Panc1 (cell line): ENCODE data around the gene UBA52. TPM values are rescaled to one million over a fixed set of nuclear protein-coding genes. Genes with fewer than 3 reads are reported as not detected.
"Not testable (repeated sequence)": the region's sequence is repeated elsewhere in the genome, so short reads cannot be mapped to it uniquely, and the experiment has no call there.

Source experiments
- ATAC-seq: fragments of 200-7000 bp; cut with Tn5 transposase; 2 replicates; pipeline ENCODE4 v1.9.1; 2020; ENCODE audit warnings: mild to moderate bottlenecking, moderate library complexity
- Bru-seq: library from RNA; stranded (reverse); fragments of 400-500 nt; gene quantifications from one replicate; lab custom pipeline; 2021; lab: Mats Ljungman, UMichigan
- BruChase-seq, 2 experiments: library from RNA; stranded (reverse); fragments of 400-500 nt; gene quantifications; one replicate each; lab custom pipeline; 2021; lab: Mats Ljungman, UMichigan
- BruUV-seq: library from RNA; stranded (reverse); fragments of 400-500 nt; replicated peaks from 2 replicates; lab custom pipeline; 2021; lab: Mats Ljungman, UMichigan
- CTCF ChIA-PET: fragments of 300-600 bp; sonication (Branson Sonifier 250); formaldehyde crosslinking; loops from one replicate; lab custom pipeline; 2022; ENCODE audit warnings: antibody characterized with exemption; lab: Charles Lee
- POLR2A ChIA-PET: fragments of 300-600 bp; sonication (Branson Sonifier 250); formaldehyde crosslinking; loops from one replicate; lab custom pipeline; 2022; ENCODE audit warnings: antibody characterized with exemption; lab: Charles Lee
- DNase-seq: peaks from one replicate; pipeline ENCODE4 v3.0.0-alpha.2; 2010; ENCODE audit warnings: low read depth, low spot score
- H3K27ac ChIP-seq: 2 replicates; pipeline ENCODE4 v1.5.1; 2011; ENCODE audit warnings: mild to moderate bottlenecking, low read length, inconsistent platforms
- H3K27me3 ChIP-seq: fragments of 200-500 bp; sonication (Bioruptor generic); 2 replicates; pipeline ENCODE4 v1.6.0; 2014; ENCODE audit warnings: low read length, inconsistent platforms; ENCODE audit not compliant: control insufficient read depth, insufficient read depth
- H3K36me3 ChIP-seq: fragments of 200-500 bp; sonication (Bioruptor generic); 2 replicates; pipeline ENCODE4 v1.5.1; 2014; ENCODE audit warnings: inconsistent platforms, mild to moderate bottlenecking, low read length, moderate library complexity; ENCODE audit not compliant: control insufficient read depth, insufficient read depth
- H3K4me1 ChIP-seq: 2 replicates; pipeline ENCODE4 v1.5.1; 2011; ENCODE audit warnings: inconsistent platforms, mild to moderate bottlenecking, low read length, moderate library complexity; ENCODE audit not compliant: control insufficient read depth, insufficient read depth
- H3K4me3 ChIP-seq, 2 experiments: 2 replicates each; pipeline ENCODE4 v1.5.1; 2011 to 2012; ENCODE audit warnings: low read depth in 2 of 2, low read length in 2 of 2, mild to moderate bottlenecking in 2 of 2, inconsistent platforms in 1 of 2, moderate library complexity in 1 of 2
- H3K9me3 ChIP-seq: fragments of 200-500 bp; sonication (Bioruptor generic); 2 replicates; pipeline ENCODE4 v1.5.1; 2014; ENCODE audit warnings: low read depth, mild to moderate bottlenecking, inconsistent platforms, low read length, moderate library complexity; ENCODE audit not compliant: control insufficient read depth, insufficient read depth
- POLR2AphosphoS5 ChIP-seq: IDR thresholded peaks from 2 replicates; pipeline ENCODE4 v1.6.1; 2012; ENCODE audit warnings: mild to moderate bottlenecking, low read depth, low read length, moderate library complexity
- SIN3A ChIP-seq: IDR thresholded peaks from 2 replicates; pipeline ENCODE4 v1.6.1; 2012; ENCODE audit warnings: low read depth, mild to moderate bottlenecking, low read length, moderate library complexity, borderline replicate concordance; ENCODE audit not compliant: insufficient read depth
- TCF7L2 ChIP-seq: IDR thresholded peaks from 2 replicates; pipeline ENCODE4 v1.6.1; 2011; ENCODE audit warnings: mild to moderate bottlenecking, low read depth, low read length, inconsistent platforms
- in situ Hi-C: cut with HindIII; loops from 2 replicates; pipeline ENCODE4 v1.10.0; 2016; ENCODE audit warnings: low sequenced_read_pairs, low pct_unique_long_range_greater_than_20kb
- intact Hi-C: fragments of 100-400 bp; cut with micrococcal nuclease; formaldehyde crosslinking; loops from one replicate; pipeline ENCODE4 v1.10.0; 2022; ENCODE audit not compliant: unreplicated experiment
- long read RNA-seq: library from polyadenylated mRNA; unstranded; transcript quantifications from one replicate; pipeline ENCODE4 v2.0.0, GENCODE V29; 2021; ENCODE audit not compliant: unreplicated experiment
- polyA plus RNA-seq: library from polyadenylated mRNA; unstranded; fragments of >200 nt; gene quantifications from one replicate; pipeline ENCODE4 v1.2.1, GENCODE V29; 2012; ENCODE audit warnings: missing spikeins; ENCODE audit not compliant: insufficient read length
- total RNA-seq: library from RNA; stranded (reverse); gene quantifications from one replicate; pipeline ENCODE4 v1.2.1, GENCODE V29; 2021; ENCODE audit not compliant: unreplicated experiment
- TF ChIP-seq, protein P1 (sequence below): fragments of 450-650 bp; IDR thresholded peaks from 2 replicates; pipeline ENCODE4 v1.5.1; 2017; ENCODE audit warnings: mild to moderate bottlenecking

Gene UBA52
- total RNA-seq (907 TPM), Bru-seq, nascent RNA (percentile 95 among the genes with signal in this experiment), BruChase-seq, experiment 1, labeled RNA remaining after a 2-hour chase (percentile 95 among the genes with signal in this experiment), BruChase-seq, experiment 2, labeled RNA remaining after a 6-hour chase (percentile 97 among the genes with signal in this experiment)
- polyA plus RNA-seq, result 1,116 TPM
- long read RNA-seq, transcript UBA52-201 (5 exons, 572 nt), result major isoform, 86 of 211 reads
- long read RNA-seq, transcript UBA52-202 (5 exons, 2,845 nt), result minor isoform, 38 of 211 reads
- long read RNA-seq, transcript UBA52-209 (4 exons, 514 nt), result minor isoform, 43 of 211 reads
- long read RNA-seq, partial matches to known transcripts, result 31 of 211 reads
- long read RNA-seq, other reads (novel, unspliced or antisense), result 4 of 211 reads

DNA sequence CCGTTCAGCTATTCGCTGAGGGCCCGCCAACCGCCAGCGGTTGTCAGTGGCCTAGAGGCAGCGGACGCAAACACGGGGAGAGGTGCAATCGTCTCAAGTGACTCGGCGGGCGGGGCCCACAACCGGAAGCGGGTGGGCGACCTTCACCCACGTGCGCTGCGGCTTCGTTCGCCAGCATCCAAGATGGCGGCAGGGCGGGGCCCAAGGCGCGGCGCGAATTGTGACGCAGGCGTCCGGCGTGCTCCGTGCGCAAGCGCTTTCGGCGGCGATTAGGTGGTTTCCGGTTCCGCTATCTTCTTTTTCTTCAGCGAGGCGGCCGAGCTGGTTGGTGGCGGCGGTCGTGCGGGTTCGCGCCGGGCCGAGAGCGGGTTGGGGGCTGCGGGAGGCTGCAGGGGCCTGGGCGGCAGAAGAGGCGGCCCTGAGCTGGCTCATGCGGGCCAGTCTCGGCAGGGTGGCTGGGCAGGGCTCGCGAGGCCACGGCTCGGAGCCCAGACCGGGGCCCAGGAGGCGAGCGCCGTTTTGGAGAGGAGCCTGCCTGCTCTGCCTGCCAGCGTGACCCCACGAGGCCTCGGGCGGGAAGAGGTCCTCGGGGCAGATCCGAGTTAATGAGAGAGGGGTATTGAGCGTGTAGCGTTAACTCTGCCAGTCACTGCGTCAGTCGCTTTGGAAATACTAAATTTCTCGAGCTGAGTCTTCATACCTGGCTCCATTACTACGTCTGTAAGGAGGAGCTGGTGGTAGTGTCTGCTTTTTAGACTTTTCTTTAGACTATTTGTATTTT lies at the start of gene UBA52:
UBA52 (plus strand) TSS at position 294 of the 781 bp plus-strand sequence. CDS start 1,444 bp downstream, outside the sequence.
- POLR2A ChIA-PET, result interaction anchor here (0.6 kb wide), 2 partner anchors 33 to 43 kb away, joined by 3 to 18 read pairs; no protein-coding TSS in a partner anchor
- ATAC-seq (peak; percentile 97), DNase-seq (peak; percentile 76)
- in situ Hi-C loops (no loop called here), intact Hi-C loops (no loop called here)
- CTCF ChIA-PET, result no interaction called here
- peak; percentile 90 for TF ChIP-seq POLR2AphosphoS5
- TF ChIP-seq SIN3A, result peak; percentile 77; the same call in 1 of the 2 replicates
- TF ChIP-seq, protein P1, sequence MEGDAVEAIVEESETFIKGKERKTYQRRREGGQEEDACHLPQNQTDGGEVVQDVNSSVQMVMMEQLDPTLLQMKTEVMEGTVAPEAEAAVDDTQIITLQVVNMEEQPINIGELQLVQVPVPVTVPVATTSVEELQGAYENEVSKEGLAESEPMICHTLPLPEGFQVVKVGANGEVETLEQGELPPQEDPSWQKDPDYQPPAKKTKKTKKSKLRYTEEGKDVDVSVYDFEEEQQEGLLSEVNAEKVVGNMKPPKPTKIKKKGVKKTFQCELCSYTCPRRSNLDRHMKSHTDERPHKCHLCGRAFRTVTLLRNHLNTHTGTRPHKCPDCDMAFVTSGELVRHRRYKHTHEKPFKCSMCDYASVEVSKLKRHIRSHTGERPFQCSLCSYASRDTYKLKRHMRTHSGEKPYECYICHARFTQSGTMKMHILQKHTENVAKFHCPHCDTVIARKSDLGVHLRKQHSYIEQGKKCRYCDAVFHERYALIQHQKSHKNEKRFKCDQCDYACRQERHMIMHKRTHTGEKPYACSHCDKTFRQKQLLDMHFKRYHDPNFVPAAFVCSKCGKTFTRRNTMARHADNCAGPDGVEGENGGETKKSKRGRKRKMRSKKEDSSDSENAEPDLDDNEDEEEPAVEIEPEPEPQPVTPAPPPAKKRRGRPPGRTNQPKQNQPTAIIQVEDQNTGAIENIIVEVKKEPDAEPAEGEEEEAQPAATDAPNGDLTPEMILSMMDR, result no peak
- Histone ChIP-seq H3K27me3 (no peaks in the 10 kb centered on the region), H3K9me3 (no peaks in the 10 kb centered on the region), H3K4me1 (peaks cover 7% of the 10 kb centered on the region), H3K4me3 (peak within 1 kb of the TSS; percentile 86 to 97), H3K36me3 (no peaks in the 10 kb centered on the region; the same call in 1 of the 2 replicates), H3K27ac (peak within 1 kb of the TSS; percentile 91)
- no TSS peak for BruUV-seq

DNA sequence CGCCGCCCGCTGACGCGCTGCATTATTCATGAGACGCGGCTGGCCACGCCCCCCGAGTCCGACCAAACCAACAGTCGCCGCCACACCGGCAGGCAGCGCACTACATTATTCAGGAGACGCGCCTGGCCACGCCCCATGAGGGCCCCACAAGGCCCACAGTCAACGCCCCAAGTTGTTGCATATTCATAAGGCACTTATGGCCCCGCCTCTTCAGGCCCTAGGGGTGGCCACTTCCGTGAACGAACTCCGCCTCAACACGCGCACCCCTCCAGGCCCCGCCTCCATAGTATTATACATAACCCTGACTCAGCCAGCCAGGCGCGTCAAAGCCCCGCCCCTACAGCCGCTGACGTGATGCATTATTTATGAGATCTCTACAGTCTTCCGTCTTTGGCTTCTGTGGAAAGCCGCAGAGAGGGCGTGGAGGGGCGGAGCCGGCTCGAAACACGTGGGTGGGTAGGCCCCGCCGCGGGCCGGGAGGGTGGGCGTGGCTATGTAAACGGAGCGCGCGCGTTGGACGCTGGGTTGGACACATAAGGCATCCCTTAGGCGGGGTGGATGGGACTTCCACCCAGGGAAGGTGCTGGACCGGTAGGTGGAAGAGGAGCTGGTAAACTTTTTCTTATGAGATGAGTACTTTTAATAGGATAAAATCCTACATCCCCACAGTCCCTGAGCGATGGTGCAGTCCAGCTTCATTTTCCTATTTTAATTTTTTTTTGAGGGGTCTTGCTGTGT lies 49.4 kb upstream of the UBA52 start:
- BruUV-seq, result no TSS peak
- Histone ChIP-seq H3K4me3 (peak overlapping the region; percentile 77 to 83), H3K36me3 (peaks cover 4% of the 10 kb centered on the region; the same call in 1 of the 2 replicates), H3K9me3 (no peaks in the 10 kb centered on the region), H3K27ac (peak overlapping the region; percentile 83), H3K27me3 (no peaks in the 10 kb centered on the region), H3K4me1 (peaks cover 9% of the 10 kb centered on the region)
- ATAC-seq, result peak; percentile 92
- TF ChIP-seq, protein P1, result no peak
- 0 out of 2 replicates have a peak, but pooled peaks have one; percentile 41 for TF ChIP-seq TCF7L2
- 0 out of 2 replicates have a peak, but pooled peaks have one; percentile 23 for TF ChIP-seq POLR2AphosphoS5
- in situ Hi-C loops, result no loop called here
- DNase-seq, result peak; percentile 93
- intact Hi-C loops, result no loop called here
- POLR2A ChIA-PET, result interaction anchor here (0.7 kb wide), 2 partner anchors 14 to 351 kb away, joined by 3 to 4 read pairs; no protein-coding TSS in a partner anchor
- CTCF ChIA-PET, result interaction anchor here (0.8 kb wide), 1 partner anchor 25 kb away, joined by 3 read pairs; no protein-coding TSS in a partner anchor

DNA sequence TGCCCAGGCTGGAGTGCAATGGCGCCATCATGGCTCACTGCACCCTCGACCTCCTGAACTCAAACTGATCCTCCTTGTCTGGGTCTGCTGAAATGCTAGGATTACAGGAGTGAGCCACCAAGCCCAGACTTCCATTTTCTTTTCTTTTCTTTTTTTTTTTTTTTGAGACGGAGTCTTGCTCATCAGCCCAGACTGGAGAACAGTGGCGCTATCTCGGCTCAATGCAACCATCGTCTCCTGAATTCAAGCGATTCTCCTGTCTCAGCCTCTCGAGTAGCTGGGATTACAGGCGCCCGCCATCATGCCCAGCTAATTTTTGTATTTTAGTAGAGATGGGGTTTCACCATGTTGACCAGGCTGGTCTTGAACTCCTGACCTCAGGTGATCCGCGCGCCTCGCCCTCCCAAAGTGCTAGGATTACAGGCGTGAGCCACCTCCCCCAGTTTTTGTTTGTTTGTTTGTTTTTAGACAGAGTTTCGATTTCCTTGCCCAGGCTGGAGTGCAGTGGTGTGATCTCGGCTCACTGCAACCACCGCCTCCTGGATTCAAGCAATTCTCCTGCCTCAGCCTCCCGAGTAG lies 48.7 kb upstream of the UBA52 start:
- BruUV-seq, CTCF ChIA-PET: not testable (repeated sequence)

More for the DNA sequence above, 48.7 kb upstream of the UBA52 start:
- H3K9me3 ChIP-seq, in situ Hi-C loops, ATAC-seq, intact Hi-C loops, H3K36me3 ChIP-seq, H3K4me1 ChIP-seq, H3K27me3 ChIP-seq, DNase-seq: not testable (repeated sequence)
- POLR2A ChIA-PET, result interaction anchor here (0.7 kb wide), 1 partner anchor 350 kb away, joined by 3 read pairs; no protein-coding TSS in a partner anchor
- Histone ChIP-seq H3K27ac (peak overlapping the region; percentile 83), H3K4me3 (peak overlapping the region; percentile 32 to 54)
